Measurements from ENCODE around the gene PRIM2.
"Not testable (repeated sequence)": the region's sequence is repeated elsewhere in the genome, so short reads cannot be mapped to it uniquely, and the experiment has no call there.

Gene PRIM2, protein sequence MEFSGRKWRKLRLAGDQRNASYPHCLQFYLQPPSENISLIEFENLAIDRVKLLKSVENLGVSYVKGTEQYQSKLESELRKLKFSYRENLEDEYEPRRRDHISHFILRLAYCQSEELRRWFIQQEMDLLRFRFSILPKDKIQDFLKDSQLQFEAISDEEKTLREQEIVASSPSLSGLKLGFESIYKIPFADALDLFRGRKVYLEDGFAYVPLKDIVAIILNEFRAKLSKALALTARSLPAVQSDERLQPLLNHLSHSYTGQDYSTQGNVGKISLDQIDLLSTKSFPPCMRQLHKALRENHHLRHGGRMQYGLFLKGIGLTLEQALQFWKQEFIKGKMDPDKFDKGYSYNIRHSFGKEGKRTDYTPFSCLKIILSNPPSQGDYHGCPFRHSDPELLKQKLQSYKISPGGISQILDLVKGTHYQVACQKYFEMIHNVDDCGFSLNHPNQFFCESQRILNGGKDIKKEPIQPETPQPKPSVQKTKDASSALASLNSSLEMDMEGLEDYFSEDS

DNA sequence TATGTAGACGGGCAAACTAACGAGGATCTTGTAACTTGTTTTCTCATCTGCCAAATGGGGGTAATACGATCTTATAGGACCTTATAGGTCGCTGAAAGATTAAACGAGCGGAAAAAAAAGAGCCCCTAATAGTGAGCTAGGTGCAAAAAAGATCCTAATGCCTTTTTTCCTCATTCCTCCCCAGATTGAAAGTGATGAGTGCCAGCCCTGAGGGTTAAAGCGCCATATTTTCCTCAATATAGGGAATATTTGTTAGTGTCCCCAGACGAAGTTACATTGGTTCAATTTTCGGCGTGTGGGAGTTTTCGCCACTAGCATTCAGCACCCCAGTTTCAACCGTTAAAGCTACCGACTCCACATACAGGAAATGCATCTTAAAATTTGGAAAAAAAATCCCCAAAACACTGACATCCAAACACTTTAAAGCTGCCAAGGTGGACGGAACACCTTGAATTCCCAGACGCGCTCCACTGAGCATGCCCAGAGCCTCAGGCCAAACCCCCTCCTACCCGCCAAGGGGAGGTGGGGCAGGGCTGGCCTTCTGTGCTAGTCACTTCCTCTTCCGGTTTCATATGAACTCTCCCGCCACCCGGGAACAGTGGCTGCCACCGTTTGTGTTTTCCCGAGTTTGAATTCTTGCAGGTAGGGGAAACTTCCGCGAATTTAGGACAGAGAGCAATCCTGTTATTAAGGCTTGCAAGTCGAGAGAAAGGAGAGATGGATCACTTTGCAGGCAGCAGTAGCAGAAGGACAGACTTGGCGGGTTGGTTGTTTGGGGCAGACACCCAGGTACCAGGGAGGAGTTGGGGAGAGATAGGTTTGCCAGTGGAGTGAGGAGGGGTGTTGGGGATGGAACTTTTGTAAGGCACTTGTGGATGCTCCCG lies at the start of gene PRIM2:
Gene PRIM2, plus strand, starts transcription at position 571 of the 884 bp plus-strand sequence. CDS start 816 bp downstream, outside the sequence.
- DNase-seq (ENCODE audit: extremely low spot score): peak; percentile 86
- POLR2A ChIA-PET: no interaction called here

DNA sequence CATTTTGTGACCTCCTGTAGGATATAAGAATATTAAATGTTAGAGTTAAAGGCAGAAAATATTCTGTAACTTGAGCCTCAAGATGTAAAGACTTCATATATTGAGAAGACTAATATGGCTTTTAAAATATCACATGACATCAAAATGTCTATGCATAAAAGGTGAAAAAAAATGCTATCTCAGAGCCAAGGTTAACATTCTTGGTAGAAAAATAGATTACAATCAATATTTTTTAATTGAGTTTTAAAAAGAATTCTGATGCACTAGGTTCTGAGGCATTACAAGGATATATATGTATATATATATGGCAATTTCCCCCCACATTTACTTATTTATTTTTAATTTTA lies 49.2 kb upstream of the PRIM2 start:
- no peak for DNase-seq (ENCODE audit: extremely low spot score)
- CTCF ChIA-PET: interaction anchor here (1.0 to 3.9 kb wide), 3 partner anchors 14 to 48 kb away, joined by 3 to 32 read pairs (median 7); partner anchors contain the start of gene PRIM2
- POLR2A ChIA-PET: no interaction called here
- TF ChIP-seq, protein P1, sequence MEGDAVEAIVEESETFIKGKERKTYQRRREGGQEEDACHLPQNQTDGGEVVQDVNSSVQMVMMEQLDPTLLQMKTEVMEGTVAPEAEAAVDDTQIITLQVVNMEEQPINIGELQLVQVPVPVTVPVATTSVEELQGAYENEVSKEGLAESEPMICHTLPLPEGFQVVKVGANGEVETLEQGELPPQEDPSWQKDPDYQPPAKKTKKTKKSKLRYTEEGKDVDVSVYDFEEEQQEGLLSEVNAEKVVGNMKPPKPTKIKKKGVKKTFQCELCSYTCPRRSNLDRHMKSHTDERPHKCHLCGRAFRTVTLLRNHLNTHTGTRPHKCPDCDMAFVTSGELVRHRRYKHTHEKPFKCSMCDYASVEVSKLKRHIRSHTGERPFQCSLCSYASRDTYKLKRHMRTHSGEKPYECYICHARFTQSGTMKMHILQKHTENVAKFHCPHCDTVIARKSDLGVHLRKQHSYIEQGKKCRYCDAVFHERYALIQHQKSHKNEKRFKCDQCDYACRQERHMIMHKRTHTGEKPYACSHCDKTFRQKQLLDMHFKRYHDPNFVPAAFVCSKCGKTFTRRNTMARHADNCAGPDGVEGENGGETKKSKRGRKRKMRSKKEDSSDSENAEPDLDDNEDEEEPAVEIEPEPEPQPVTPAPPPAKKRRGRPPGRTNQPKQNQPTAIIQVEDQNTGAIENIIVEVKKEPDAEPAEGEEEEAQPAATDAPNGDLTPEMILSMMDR (IDR thresholded peaks at IDR 0.05; ENCODE audit: control extremely low read depth, extremely low read depth, low read depth, missing control alignments): no peak

More for the DNA sequence above, at the start of gene PRIM2:
- TF ChIP-seq, protein P1 (IDR thresholded peaks at IDR 0.05; ENCODE audit: control extremely low read depth, extremely low read depth, low read depth, missing control alignments): no peak
- CTCF ChIA-PET: interaction anchor here (0.8 to 4.8 kb wide), 27 partner anchors 8 to 634 kb away, joined by 3 to 101 read pairs (median 4); partner anchors contain the start of genes BAG2, BEND6 and RAB23

DNA sequence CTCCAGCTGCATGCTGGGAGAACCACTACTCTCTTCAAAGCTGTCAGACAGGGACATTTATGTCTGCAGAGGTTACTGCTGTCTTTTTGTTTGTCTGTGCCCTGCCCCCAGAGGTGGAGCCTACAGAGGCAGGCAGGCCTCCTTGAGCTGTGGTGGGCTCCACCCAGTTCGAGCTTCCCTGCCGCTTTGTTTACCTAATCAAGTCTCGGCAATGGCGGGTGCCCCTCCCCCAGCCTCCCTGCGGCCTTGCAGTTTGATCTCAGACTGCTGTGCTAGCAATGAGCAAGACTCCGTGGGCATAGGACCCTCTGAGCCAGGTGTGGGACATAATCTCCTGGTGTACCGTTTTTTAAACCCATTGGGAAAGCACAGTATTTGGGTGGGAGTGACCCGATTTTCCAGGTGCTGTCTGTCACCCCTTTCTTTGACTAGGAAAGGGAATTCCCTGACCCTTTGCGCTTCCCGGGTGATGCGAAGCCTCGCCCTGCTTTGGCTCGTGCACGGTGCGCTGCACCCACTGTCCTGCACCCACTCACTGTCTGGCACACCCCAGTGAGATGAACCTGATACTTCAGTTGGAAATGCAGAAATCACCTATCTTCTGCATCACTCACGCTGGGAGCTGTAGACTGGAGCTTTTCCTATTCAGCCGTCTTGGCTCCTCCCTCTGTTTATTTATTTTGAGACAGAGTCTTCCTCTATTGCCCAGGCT lies 43.2 kb upstream of the PRIM2 start:
- POLR2A ChIA-PET: not testable (repeated sequence)

DNA sequence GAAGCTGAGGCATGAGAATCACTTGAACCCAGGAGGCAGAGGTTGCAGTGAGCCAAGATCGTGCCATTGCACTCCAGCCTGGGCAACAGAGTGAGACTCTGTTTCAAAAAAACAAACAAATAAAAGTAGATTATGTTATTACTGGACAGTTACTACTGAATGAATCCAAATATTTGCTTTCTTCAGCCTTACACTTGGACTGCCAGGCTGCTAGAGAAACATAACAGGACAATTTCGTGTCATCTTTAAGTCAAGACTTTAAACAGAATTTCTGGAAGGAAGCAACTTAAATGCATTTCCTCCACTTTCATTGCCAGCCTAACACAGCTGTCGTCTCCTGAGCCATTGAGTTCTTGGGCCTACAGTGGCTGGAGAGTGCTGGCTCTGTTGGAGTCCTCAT lies 42.0 kb upstream of the PRIM2 start:
- DNase-seq (ENCODE audit: extremely low spot score): no peak
- ChIA-PET CTCF (interaction anchor here (1.8 to 1.9 kb wide), 2 partner anchors 9 to 40 kb away, joined by 5 to 7 read pairs; no protein-coding TSS in a partner anchor), POLR2A (no interaction called here)
- TF ChIP-seq, protein P1 (IDR thresholded peaks at IDR 0.05; ENCODE audit: control extremely low read depth, extremely low read depth, low read depth, missing control alignments): no peak

More for the DNA sequence above, 43.2 kb upstream of the PRIM2 start:
- CTCF ChIA-PET; DNase-seq (ENCODE audit: extremely low spot score): not testable (repeated sequence)

DNA sequence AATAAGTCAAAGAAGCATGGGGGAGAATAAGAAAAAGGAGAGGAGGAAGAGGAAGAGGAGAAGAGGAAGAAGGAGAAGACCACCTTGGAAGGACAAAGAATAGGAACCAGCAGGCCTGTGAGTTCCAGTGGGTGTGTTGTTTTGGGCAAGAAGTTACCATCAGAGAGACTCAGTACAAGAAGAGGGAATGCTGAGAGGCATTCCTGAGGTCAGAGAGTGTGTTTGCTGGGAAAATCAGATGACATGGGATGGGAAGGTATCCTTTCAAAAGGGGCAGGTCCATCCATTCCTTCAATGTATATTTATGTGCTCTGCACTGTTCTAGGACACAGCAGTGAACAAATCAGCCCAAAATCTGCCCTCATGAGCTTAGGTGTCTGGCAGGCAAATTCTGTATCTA lies 40.5 kb upstream of the PRIM2 start:
- TF ChIP-seq, protein P1 (IDR thresholded peaks at IDR 0.05; ENCODE audit: control extremely low read depth, extremely low read depth, low read depth, missing control alignments): no peak
- ChIA-PET CTCF (interaction anchor here (1.1 to 1.9 kb wide), 3 partner anchors 10 to 38 kb away, joined by 3 to 7 read pairs (median 5); no protein-coding TSS in a partner anchor), POLR2A (no interaction called here)
- DNase-seq (ENCODE audit: extremely low spot score): no peak

DNA sequence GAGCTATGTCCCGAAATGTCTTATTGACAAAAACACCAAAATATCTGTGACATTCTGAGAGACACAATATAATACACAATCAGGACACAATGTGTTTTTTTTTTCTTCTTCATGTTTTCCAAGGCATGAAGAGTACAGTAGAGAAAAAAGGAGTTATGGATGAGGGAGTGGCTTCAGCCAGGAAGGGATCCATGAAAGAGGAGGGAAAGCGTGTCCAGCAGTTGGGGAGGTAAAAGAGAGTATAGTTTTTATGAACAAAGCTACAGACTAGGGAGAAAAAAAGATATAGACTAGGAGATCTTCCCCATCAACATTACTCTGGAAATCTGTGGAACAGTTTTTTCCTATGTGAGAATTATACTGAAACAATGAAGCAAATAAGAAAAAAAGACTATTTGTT lies 38.9 kb upstream of the PRIM2 start:
- CTCF ChIA-PET: interaction anchor here (1.8 kb wide), 1 partner anchor 13 kb away, joined by 4 read pairs; no protein-coding TSS in a partner anchor
- POLR2A ChIA-PET: no interaction called here
- TF ChIP-seq, protein P1 (IDR thresholded peaks at IDR 0.05; ENCODE audit: control extremely low read depth, extremely low read depth, low read depth, missing control alignments): no peak
- no peak for DNase-seq (ENCODE audit: extremely low spot score)
